ENCODE measurements around the gene ATP8B3.

Gene ATP8B3

DNA sequence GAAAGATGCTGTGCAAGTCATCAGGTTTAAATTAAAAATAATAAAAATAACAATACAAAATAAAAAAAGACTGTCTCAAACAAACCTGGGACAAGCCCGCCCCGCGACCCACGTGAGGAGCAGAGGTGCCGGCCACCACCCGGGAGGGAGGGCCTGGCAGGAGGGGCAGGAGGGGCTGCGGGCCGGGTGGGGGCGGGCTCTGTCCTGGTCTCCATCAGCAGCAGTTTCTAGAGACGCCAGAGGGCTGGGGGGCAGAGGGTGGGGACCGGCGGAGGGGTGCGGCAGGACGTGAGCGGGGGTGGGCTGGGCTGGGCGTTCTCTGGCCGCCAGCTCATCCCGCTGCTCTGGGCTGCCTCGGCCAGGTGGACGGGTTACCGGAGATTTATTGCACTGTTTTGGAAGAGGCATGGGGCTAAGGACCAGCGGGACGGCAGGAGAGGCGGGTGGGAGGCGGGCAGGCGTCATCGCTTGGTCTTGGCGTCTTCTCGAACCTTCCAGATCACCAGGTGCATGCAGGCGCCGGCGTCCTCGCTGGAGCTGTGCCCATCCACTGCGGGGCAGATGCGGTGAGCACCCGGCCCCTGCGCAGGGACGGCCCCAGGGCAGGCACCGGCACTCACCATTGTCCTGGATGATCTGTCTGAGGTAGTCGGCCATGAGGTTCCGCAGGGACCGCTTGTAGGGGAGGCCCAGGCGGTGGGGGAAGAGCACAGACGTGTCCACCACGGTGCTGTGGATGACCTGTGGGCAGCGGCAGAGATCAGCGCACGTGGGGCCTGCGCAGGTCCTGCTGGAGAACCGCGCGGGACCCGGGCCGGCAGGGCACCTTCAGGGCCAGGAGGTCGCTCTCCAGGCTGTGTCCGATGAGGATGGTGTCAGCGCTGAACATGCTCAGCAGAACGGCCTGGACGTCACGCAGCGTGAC is 3.8 kb upstream of the ATP8B3 start:
- TF ChIP-seq JUND (IDR thresholded peaks at IDR 0.05; ENCODE audit: low read depth), result no peak
- DNase-seq (ENCODE audit: low read depth in 1 of 2, low spot score in 1 of 2), result no peak
- in situ Hi-C loops (cut with HindIII; ENCODE audit: low pct_unique_long_range_greater_than_20kb, low sequenced_read_pairs), result no loop called here

DNA sequence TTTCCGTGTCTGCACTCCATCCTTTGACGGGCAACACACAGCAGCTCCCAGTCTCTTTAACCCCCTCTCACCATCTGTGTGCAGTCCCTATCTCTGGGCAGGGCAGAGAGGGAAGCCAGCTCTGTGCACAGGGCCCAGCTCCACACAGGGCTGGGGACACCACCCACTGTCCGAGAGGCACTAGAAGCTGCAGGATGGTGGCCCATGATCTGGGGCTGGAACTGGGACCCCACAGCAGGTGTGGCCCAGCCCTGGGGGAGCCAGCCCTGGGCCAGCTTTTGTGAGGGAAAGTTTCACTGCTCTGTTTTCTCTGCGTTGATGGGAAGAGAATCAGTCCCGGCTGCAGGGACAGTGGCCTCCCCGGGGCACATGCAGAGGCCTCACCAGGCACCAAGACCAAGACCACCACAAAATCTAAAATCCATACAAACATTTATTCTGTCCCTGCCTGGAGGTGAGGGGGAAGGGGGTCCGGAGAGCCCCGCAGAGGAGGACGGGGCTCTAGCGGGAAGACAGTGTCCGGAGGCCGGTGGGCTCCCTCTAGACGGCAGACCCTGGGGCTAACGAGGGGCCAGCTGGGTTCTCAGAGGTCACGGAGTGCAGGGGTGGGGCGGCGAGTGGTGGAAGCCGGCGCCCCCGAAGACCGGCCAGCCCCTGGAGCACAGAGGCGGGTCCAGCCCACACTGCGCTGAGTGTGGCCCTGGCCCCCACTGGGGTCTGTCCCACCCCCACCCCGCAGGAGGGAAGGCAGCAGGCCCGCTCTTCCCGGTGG is 2.9 kb upstream of the ATP8B3 start:
- in situ Hi-C loops (cut with HindIII; ENCODE audit: low pct_unique_long_range_greater_than_20kb, low sequenced_read_pairs), result no loop called here
- TF ChIP-seq JUND (IDR thresholded peaks at IDR 0.05; ENCODE audit: low read depth), result no peak

DNA sequence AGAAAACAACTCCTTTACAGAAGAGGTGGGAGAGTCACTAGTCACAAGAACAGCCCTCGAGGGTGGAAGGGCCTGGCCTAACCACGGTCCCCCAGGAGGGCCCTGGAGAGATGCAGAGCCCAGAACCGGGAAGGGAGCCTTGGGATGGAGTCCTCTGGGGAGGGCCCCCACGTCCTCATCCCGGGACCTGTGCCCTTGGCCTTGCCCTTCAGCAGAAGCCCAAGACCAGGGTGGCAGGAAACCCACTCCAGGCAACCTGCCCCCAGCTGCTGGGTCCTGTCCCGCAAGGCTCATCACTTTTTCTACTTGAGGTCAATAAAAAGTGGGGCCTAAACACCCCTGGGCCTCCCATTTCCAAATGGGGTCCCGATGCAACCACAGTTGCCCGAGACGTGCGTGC is 2.3 kb upstream of the ATP8B3 start:
- in situ Hi-C loops (cut with HindIII; ENCODE audit: low pct_unique_long_range_greater_than_20kb, low sequenced_read_pairs), result no loop called here
- no peak for DNase-seq (ENCODE audit: low read depth in 1 of 2, low spot score in 1 of 2)
- TF ChIP-seq JUND (IDR thresholded peaks at IDR 0.05; ENCODE audit: low read depth), result no peak

More for the DNA sequence above, 2.9 kb upstream of the ATP8B3 start:
- no peak for DNase-seq (ENCODE audit: low read depth in 1 of 2, low spot score in 1 of 2)

GRCh38 chr19:1813192-1814182 is 1.4 kb upstream of the ATP8B3 start:
- no peak for DNase-seq (ENCODE audit: low read depth in 1 of 2, low spot score in 1 of 2)
- TF ChIP-seq JUND (IDR thresholded peaks at IDR 0.05; ENCODE audit: low read depth), result no peak
- in situ Hi-C loops (cut with HindIII; ENCODE audit: low pct_unique_long_range_greater_than_20kb, low sequenced_read_pairs), result no loop called here

DNA sequence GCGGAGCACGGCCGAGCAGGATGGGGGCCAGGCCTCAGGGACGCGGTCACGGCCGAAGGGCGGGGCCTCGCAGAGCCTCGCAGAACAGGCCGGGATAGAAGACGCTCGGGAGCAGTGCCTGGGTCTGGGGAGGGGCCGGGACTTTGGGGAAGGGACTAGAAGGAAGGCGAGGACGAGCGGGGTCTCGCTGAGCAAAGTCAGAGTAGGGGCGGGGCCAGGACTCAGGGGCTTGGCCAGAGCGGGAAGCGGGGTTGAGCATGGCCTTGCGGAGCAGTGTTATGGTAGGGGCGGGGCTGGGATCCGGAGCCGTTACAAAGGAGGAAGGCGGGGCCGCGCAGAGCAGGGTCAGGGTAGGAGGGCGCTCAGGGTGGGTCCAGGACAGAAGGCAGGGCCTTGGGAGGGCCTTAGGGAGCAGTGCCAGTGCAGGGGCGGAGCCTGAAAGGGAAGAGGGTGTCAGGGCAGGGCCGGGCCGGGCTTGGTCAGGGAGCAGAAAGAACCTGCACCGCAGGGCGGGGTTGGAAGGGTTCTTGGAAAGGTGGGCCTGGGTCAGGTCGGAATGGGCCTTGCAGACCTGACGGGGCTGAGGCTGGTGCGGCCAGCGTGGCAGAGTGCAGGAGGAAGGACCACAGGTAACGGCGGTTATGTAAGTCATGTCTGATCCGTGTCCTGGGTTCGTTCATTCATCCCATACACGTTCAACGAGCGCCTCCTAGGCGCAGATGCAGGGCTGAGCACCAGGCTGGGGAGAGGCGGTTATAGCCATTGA is 533 bp upstream of the ATP8B3 start:
- DNase-seq (ENCODE audit: low read depth in 1 of 2, low spot score in 1 of 2), result peak; percentile 95 to 97
- in situ Hi-C loops (cut with HindIII; ENCODE audit: low pct_unique_long_range_greater_than_20kb, low sequenced_read_pairs), result no loop called here
- no peak for TF ChIP-seq JUND (IDR thresholded peaks at IDR 0.05; ENCODE audit: low read depth)

GRCh38 chr19:1811472-1811894 is 593 bp downstream of the ATP8B3 start:
- no peak for TF ChIP-seq JUND (IDR thresholded peaks at IDR 0.05; ENCODE audit: low read depth)
- DNase-seq (ENCODE audit: low read depth in 1 of 2, low spot score in 1 of 2), result peak; percentile 78 to 79

DNA sequence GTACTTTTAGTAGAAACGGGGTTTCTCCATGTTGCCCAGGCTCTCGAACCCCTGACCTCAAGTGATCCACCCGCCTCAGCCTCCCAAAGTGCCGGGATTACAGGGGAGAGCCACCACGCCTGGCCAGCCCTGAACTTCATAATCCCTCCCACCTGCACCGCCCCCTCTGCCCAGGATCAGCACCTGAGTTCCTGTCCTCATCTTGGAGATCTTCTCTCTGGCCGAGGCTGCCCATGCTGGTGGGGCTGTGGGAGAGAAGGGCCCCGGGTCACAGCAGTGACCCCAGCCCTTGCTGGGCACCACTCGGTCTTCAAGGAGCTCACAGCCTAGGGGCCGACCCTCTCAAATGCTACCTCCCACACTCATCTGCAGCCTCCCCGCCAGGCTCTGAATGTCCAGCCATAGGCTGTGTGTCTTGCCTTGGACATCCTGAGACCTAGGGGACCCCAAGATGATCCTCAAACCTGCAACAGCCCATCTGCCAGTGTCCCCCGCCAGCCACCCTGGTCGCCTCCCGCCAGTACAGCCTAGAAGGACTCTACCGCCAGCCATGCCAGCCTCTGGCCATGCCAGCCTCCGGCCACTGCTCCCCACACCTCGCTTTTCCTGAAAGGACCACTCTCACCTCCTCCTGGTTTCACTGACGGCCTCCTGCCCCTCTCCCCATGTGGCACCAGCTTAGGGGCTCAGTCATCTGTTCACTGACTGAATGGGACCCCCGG is 1.5 kb downstream of the ATP8B3 start:
- no peak for DNase-seq (ENCODE audit: low read depth in 1 of 2, low spot score in 1 of 2)
- no peak for TF ChIP-seq JUND (IDR thresholded peaks at IDR 0.05; ENCODE audit: low read depth)
- in situ Hi-C loops (cut with HindIII; ENCODE audit: low pct_unique_long_range_greater_than_20kb, low sequenced_read_pairs), result no loop called here

More at GRCh38 chr19:1811472-1811894, 593 bp downstream of the ATP8B3 start:
- in situ Hi-C loops (cut with HindIII; ENCODE audit: low pct_unique_long_range_greater_than_20kb, low sequenced_read_pairs), result no loop called here

DNA sequence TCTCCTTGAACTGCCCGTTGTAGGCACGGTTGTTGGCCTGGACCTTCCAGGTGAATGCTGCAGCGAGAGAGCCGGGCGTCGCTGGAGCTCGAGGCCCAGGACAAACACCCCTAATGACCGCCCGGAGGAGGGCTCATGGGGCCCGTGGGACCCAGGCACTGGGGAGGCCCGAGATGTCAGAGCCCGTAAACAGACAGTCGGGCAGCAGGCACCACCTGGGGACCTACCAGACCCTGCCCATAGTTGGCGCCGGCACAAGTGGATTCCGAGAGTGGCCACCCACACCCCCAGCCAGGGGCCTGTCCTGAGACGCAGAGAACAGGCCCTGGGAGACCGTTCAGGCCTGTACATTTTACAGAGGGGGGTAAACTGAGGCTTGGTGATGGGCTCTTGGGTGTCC is 2.4 kb downstream of the ATP8B3 start:
- in situ Hi-C loops (cut with HindIII; ENCODE audit: low pct_unique_long_range_greater_than_20kb, low sequenced_read_pairs), result no loop called here
- no peak for TF ChIP-seq JUND (IDR thresholded peaks at IDR 0.05; ENCODE audit: low read depth)
- no peak for DNase-seq (ENCODE audit: low read depth in 1 of 2, low spot score in 1 of 2)

GRCh38 chr19:1808395-1808731 is 3.7 kb downstream of the ATP8B3 start:
- in situ Hi-C loops (cut with HindIII; ENCODE audit: low pct_unique_long_range_greater_than_20kb, low sequenced_read_pairs), result no loop called here
- no peak for TF ChIP-seq JUND (IDR thresholded peaks at IDR 0.05; ENCODE audit: low read depth)
- DNase-seq (ENCODE audit: low read depth in 1 of 2, low spot score in 1 of 2), result no peak

GRCh38 chr19:1807695-1808394 is 4.2 kb downstream of the ATP8B3 start:
- peak; percentile 47 to 83 for DNase-seq (ENCODE audit: low read depth in 1 of 2, low spot score in 1 of 2)
- no peak for TF ChIP-seq JUND (IDR thresholded peaks at IDR 0.05; ENCODE audit: low read depth)
- in situ Hi-C loops (cut with HindIII; ENCODE audit: low pct_unique_long_range_greater_than_20kb, low sequenced_read_pairs), result no loop called here

Measured in T47D (cell line).